ENCODE data around the gene CCDC88C. TPM values are rescaled to one million over a fixed set of nuclear protein-coding genes. Genes with fewer than 3 reads are reported as not detected.

CCDC88C gene
- total and polyA plus RNA-seq, 2 donors (not counting 3 experiments of a cell fraction or from before 2014, with no cell fraction given): 11.4 to 52.1 TPM

DNA sequence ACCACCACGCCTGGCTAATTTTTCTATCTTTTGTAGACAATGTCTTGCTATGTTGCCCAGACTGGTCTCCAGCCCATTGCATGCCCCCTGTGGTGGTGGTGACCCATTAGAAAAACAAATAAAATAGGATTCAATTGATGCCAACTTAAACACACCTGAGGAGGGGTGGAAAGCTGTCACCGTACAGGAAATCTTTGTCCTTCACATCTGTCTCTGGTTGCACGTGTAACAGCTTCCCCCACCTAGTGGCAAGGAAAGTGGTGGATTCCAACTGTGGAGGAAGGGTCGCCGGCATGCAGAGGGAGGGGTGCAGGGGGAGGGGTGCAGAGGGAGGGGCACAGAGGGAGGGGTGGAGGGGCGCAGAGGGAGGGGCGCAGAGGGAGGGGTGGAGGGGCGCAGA lies 147.0 kb downstream of the CCDC88C start:
- POLR2A ChIA-PET: interaction anchor here (0.6 kb wide), 1 partner anchor 42 kb away, joined by 7 read pairs; no protein-coding TSS in a partner anchor
- Histone ChIP-seq H3K36me3 (ENCODE audit: control insufficient read depth in 2 of 2, extremely low read depth in 1 of 2, insufficient read depth in 2 of 2, low read length in 2 of 2) (peaks cover 0 to 12% of the 10 kb centered on the region in 2 experiments), H3K27ac (ENCODE audit: insufficient read depth, low read depth, low read length) (no peak overlapping the region), H2AFZ (ENCODE audit: low read depth, low read length) (no peak overlapping the region), H3K9ac (replicated peaks; ENCODE audit: extremely low read depth, insufficient read depth, low read length) (no peak overlapping the region), H3K9me3 (replicated peaks; ENCODE audit: control insufficient read depth, insufficient read depth, low read length) (no peaks in the 10 kb centered on the region), H3K27me3 (ENCODE audit: control insufficient read depth in 2 of 2, insufficient read depth in 2 of 2, low read length in 2 of 2) (no peaks in the 10 kb centered on the region), H4K20me1 (replicated peaks; ENCODE audit: control insufficient read depth, extremely low read depth, insufficient read depth, low read length) (no peaks in the 10 kb centered on the region), H3K79me2 (ENCODE audit: control insufficient read depth, insufficient read depth, low read length) (no peaks in the 10 kb centered on the region), H3K4me1 (ENCODE audit: control insufficient read depth, extremely low read depth, insufficient read depth, low read length) (no peaks in the 10 kb centered on the region), H3K4me3 (replicated peaks in 1 of 3; ENCODE audit: insufficient read depth in 1 of 3, low read depth in 1 of 3, low read length in 3 of 3) (no peak overlapping the region), H3K9me1 (replicated peaks; ENCODE audit: control insufficient read depth, extremely low read depth, insufficient read depth, low read length) (no peaks in the 10 kb centered on the region), H3K4me2 (ENCODE audit: insufficient read depth, low read length) (no peak overlapping the region)
- FAIRE-seq (no peak), DNase-seq (ENCODE audit: low read depth, low spot score) (no peak)
- intact Hi-C loops (cut with micrococcal nuclease) (no loop called here), dilution Hi-C loops (cut with MboI; ENCODE audit: extremely low pct_ligation_motif_present, low sequenced_read_pairs) (no loop called here)
- CTCF ChIA-PET: interaction anchor here (1.3 to 1.7 kb wide), 4 partner anchors 14 to 368 kb away, joined by 4 to 10 read pairs (median 5); no protein-coding TSS in a partner anchor
- BruUV-seq (replicated peaks): no TSS peak
- no peak for TF ChIP-seq JUN (IDR thresholded peaks at IDR 0.05; ENCODE audit: borderline replicate concordance, insufficient read depth, insufficient read length, low read depth)

DNA sequence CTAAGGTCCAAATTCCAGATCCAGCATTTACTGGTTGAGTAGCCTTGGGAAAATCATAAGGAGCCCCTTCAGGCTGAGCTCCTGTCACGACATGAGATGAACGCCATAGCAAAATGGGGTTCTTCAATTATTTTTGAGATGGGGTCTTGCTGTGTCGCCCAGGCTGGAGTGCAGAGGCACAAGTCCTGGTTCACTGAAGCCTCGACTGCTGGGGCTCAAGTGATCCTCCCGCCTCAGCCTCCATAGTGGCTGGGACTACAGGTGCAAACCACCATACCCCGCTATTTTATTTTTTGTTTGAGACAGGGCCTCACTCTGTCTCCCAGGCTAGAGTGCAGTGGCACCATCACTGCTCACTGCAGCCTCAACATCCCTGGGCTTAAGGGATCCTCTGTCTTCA lies 147.4 kb downstream of the CCDC88C start:
- dilution Hi-C loops (cut with MboI; ENCODE audit: extremely low pct_ligation_motif_present, low sequenced_read_pairs): no loop called here
- BruUV-seq (replicated peaks): no TSS peak
- Histone ChIP-seq H3K36me3 (ENCODE audit: control insufficient read depth in 2 of 2, extremely low read depth in 1 of 2, insufficient read depth in 2 of 2, low read length in 2 of 2) (peaks cover 0 to 12% of the 10 kb centered on the region in 2 experiments), H3K27me3 (ENCODE audit: control insufficient read depth in 2 of 2, insufficient read depth in 2 of 2, low read length in 2 of 2) (no peaks in the 10 kb centered on the region), H3K4me3 (replicated peaks in 1 of 3; ENCODE audit: insufficient read depth in 1 of 3, low read depth in 1 of 3, low read length in 3 of 3) (no peak overlapping the region), H3K9ac (replicated peaks; ENCODE audit: extremely low read depth, insufficient read depth, low read length) (no peak overlapping the region), H4K20me1 (replicated peaks; ENCODE audit: control insufficient read depth, extremely low read depth, insufficient read depth, low read length) (no peaks in the 10 kb centered on the region), H3K9me1 (replicated peaks; ENCODE audit: control insufficient read depth, extremely low read depth, insufficient read depth, low read length) (no peaks in the 10 kb centered on the region), H2AFZ (ENCODE audit: low read depth, low read length) (no peak overlapping the region), H3K27ac (ENCODE audit: insufficient read depth, low read depth, low read length) (no peak overlapping the region), H3K4me1 (ENCODE audit: control insufficient read depth, extremely low read depth, insufficient read depth, low read length) (no peaks in the 10 kb centered on the region), H3K79me2 (ENCODE audit: control insufficient read depth, insufficient read depth, low read length) (no peaks in the 10 kb centered on the region), H3K9me3 (replicated peaks; ENCODE audit: control insufficient read depth, insufficient read depth, low read length) (no peaks in the 10 kb centered on the region), H3K4me2 (ENCODE audit: insufficient read depth, low read length) (no peak overlapping the region)
- intact Hi-C loops (cut with micrococcal nuclease): no loop called here
- FAIRE-seq (no peak), DNase-seq (ENCODE audit: low read depth, low spot score) (no peak)
- CTCF ChIA-PET: interaction anchor here (1.3 to 1.7 kb wide), 4 partner anchors 14 to 367 kb away, joined by 4 to 10 read pairs (median 5); no protein-coding TSS in a partner anchor
- TF ChIP-seq POLR2AphosphoS5 (IDR thresholded peaks at IDR 0.05; ENCODE audit: insufficient read depth, low read depth, low read length) (no peak), GATA2 (IDR thresholded peaks at IDR 0.05; ENCODE audit: insufficient read depth, insufficient read length, low read depth, low read length) (no peak), MYC (IDR thresholded peaks at IDR 0.05; ENCODE audit: low read depth, low read length) (no peak), FOS (IDR thresholded peaks at IDR 0.05; ENCODE audit: borderline replicate concordance, insufficient read depth, low read length) (no peak), POLR2A (IDR thresholded peaks at IDR 0.05; ENCODE audit: low read depth, low read length) (no peak)
- TF ChIP-seq, protein P1, sequence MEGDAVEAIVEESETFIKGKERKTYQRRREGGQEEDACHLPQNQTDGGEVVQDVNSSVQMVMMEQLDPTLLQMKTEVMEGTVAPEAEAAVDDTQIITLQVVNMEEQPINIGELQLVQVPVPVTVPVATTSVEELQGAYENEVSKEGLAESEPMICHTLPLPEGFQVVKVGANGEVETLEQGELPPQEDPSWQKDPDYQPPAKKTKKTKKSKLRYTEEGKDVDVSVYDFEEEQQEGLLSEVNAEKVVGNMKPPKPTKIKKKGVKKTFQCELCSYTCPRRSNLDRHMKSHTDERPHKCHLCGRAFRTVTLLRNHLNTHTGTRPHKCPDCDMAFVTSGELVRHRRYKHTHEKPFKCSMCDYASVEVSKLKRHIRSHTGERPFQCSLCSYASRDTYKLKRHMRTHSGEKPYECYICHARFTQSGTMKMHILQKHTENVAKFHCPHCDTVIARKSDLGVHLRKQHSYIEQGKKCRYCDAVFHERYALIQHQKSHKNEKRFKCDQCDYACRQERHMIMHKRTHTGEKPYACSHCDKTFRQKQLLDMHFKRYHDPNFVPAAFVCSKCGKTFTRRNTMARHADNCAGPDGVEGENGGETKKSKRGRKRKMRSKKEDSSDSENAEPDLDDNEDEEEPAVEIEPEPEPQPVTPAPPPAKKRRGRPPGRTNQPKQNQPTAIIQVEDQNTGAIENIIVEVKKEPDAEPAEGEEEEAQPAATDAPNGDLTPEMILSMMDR (IDR thresholded peaks at IDR 0.05; ENCODE audit: extremely low read depth in 1 of 2, insufficient read depth in 1 of 2, low read depth in 1 of 2, low read length in 2 of 2): no peak
- POLR2A ChIA-PET: interaction anchor here (0.6 kb wide), 1 partner anchor 41 kb away, joined by 7 read pairs; no protein-coding TSS in a partner anchor

Measured in endothelial cell of umbilical vein (primary cell).